MM.1S (cell line): ENCODE results near the gene PUSL1.

Experiments
- DNase-seq: peaks from one replicate; pipeline ENCODE4 v3.0.0-alpha.2; 2015
- H2AFZ ChIP-seq: fragments of 300-600 bp; sonication (generic); 2 replicates; pipeline ENCODE4 v1.6.0; 2016; ENCODE audit warnings: antibody characterized with exemption, low read length
- H3F3A ChIP-seq: fragments of 300-600 bp; sonication (generic); 2 replicates; pipeline ENCODE4 v1.6.1; 2016; ENCODE audit warnings: mild to moderate bottlenecking, antibody characterized with exemption, low read length, moderate library complexity, mixed read lengths; ENCODE audit not compliant: insufficient read depth
- H3K27ac ChIP-seq: fragments of 300-600 bp; sonication (generic); 2 replicates; pipeline ENCODE4 v1.5.1; 2016; ENCODE audit warnings: mild to moderate bottlenecking, low read length
- H3K27me3 ChIP-seq: fragments of 300-600 bp; sonication (generic); replicated peaks from 2 replicates; pipeline ENCODE4 v1.6.0; 2016; ENCODE audit warnings: low read length; ENCODE audit not compliant: insufficient read depth
- H3K36me3 ChIP-seq: fragments of 300-600 bp; sonication (generic); replicated peaks from 2 replicates; pipeline ENCODE4 v1.6.1; 2016; ENCODE audit warnings: mild to moderate bottlenecking, low read length, mixed read lengths; ENCODE audit not compliant: insufficient read depth
- H3K4me1 ChIP-seq: fragments of 300-600 bp; sonication (generic); 2 replicates; pipeline ENCODE4 v1.6.1; 2016; ENCODE audit warnings: low read length, mixed read lengths
- H3K4me2 ChIP-seq: fragments of 300-600 bp; sonication (generic); 2 replicates; pipeline ENCODE4 v1.6.0; 2016; ENCODE audit warnings: low read depth, low read length
- H3K4me3 ChIP-seq: fragments of 300-600 bp; sonication (generic); 2 replicates; pipeline ENCODE4 v1.5.1; 2016; ENCODE audit warnings: low read length, mixed read lengths
- H3K79me2 ChIP-seq: fragments of 300-600 bp; sonication (generic); 2 replicates; pipeline ENCODE4 v1.6.1; 2016; ENCODE audit warnings: mixed run types, low read length, mixed read lengths
- H3K9ac ChIP-seq: fragments of 300-600 bp; sonication (generic); 2 replicates; pipeline ENCODE4 v1.6.1; 2016; ENCODE audit warnings: low read length, mixed read lengths
- H3K9me2 ChIP-seq: fragments of 300-600 bp; sonication (generic); replicated peaks from 2 replicates; pipeline ENCODE4 v1.6.1; 2016; ENCODE audit warnings: mild to moderate bottlenecking, low read length, mixed read lengths; ENCODE audit not compliant: insufficient read depth
- H3K9me3 ChIP-seq: fragments of 300-600 bp; sonication (generic); replicated peaks from 2 replicates; pipeline ENCODE4 v1.6.1; 2016; ENCODE audit warnings: mild to moderate bottlenecking, low read length, mixed read lengths; ENCODE audit not compliant: insufficient read depth
- H4K20me1 ChIP-seq: fragments of 300-600 bp; sonication (generic); 2 replicates; pipeline ENCODE4 v1.6.1; 2016; ENCODE audit warnings: mild to moderate bottlenecking, low read length, moderate library complexity, mixed read lengths; ENCODE audit not compliant: insufficient read depth
- EZH2 ChIP-seq: fragments of 300-600 bp; sonication (generic); optimal IDR thresholded peaks from 2 replicates; pipeline ENCODE3; 2017; ENCODE audit warnings: low read depth, mild to moderate bottlenecking, antibody characterized with exemption, low read length, mixed read lengths
- EZH2phosphoT487 ChIP-seq: fragments of 300-600 bp; sonication (generic); IDR thresholded peaks from 2 replicates; pipeline ENCODE4 v1.6.1; 2018; ENCODE audit warnings: antibody characterized with exemption, low read length
- TF ChIP-seq, protein P1 (sequence below): fragments of 300-600 bp; sonication (generic); IDR thresholded peaks from 2 replicates; pipeline ENCODE4 v1.5.1; 2016; ENCODE audit warnings: antibody characterized with exemption, low read length, mixed read lengths

Gene PUSL1

DNA sequence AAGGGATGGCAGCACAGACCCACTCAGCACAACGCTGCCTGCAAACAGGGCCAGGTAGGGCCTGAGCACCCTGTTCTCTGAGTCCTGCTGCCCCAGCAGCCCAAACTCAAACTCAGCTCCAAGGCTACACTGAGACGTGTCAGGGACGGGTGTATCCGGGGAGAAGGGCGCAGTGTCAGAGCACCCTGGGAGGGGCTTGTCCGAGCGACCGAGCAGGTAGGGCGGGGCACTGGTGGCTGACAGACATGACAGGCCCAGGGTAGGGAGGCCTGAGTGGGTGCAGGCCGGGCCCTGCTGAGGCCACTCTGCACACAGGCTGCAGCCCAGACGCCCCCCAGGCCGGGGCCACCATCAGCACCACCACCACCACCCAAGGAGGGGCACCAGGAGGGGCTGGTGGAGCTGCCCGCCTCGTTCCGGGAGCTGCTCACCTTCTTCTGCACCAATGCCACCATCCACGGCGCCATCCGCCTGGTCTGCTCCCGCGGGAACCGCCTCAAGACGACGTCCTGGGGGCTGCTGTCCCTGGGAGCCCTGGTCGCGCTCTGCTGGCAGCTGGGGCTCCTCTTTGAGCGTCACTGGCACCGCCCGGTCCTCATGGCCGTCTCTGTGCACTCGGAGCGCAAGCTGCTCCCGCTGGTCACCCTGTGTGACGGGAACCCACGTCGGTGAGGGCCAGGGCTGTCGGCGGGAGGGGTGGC is 22.6 kb upstream of the PUSL1 start:
- no peaks in the 10 kb centered on the region for H3K4me1 ChIP-seq
- no peaks in the 10 kb centered on the region for H3K79me2 ChIP-seq
- TF ChIP-seq, protein P1, sequence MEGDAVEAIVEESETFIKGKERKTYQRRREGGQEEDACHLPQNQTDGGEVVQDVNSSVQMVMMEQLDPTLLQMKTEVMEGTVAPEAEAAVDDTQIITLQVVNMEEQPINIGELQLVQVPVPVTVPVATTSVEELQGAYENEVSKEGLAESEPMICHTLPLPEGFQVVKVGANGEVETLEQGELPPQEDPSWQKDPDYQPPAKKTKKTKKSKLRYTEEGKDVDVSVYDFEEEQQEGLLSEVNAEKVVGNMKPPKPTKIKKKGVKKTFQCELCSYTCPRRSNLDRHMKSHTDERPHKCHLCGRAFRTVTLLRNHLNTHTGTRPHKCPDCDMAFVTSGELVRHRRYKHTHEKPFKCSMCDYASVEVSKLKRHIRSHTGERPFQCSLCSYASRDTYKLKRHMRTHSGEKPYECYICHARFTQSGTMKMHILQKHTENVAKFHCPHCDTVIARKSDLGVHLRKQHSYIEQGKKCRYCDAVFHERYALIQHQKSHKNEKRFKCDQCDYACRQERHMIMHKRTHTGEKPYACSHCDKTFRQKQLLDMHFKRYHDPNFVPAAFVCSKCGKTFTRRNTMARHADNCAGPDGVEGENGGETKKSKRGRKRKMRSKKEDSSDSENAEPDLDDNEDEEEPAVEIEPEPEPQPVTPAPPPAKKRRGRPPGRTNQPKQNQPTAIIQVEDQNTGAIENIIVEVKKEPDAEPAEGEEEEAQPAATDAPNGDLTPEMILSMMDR = no peak
- TF ChIP-seq EZH2 = no peak
- no peaks in the 10 kb centered on the region for H3K36me3 ChIP-seq
- DNase-seq = no peak
- H3K9me2 ChIP-seq = no peaks in the 10 kb centered on the region
- peaks cover 49% of the 10 kb centered on the region for H3K27me3 ChIP-seq
- no peaks in the 10 kb centered on the region for H3K9me3 ChIP-seq
- H3K4me3 ChIP-seq = no peak overlapping the region
- H3K27ac ChIP-seq = no peak overlapping the region
- no peak overlapping the region for H3K4me2 ChIP-seq
- H3K9ac ChIP-seq = no peak overlapping the region
- no peaks in the 10 kb centered on the region for H4K20me1 ChIP-seq
- no peak overlapping the region for H2AFZ ChIP-seq
- no peaks in the 10 kb centered on the region for H3F3A ChIP-seq

DNA sequence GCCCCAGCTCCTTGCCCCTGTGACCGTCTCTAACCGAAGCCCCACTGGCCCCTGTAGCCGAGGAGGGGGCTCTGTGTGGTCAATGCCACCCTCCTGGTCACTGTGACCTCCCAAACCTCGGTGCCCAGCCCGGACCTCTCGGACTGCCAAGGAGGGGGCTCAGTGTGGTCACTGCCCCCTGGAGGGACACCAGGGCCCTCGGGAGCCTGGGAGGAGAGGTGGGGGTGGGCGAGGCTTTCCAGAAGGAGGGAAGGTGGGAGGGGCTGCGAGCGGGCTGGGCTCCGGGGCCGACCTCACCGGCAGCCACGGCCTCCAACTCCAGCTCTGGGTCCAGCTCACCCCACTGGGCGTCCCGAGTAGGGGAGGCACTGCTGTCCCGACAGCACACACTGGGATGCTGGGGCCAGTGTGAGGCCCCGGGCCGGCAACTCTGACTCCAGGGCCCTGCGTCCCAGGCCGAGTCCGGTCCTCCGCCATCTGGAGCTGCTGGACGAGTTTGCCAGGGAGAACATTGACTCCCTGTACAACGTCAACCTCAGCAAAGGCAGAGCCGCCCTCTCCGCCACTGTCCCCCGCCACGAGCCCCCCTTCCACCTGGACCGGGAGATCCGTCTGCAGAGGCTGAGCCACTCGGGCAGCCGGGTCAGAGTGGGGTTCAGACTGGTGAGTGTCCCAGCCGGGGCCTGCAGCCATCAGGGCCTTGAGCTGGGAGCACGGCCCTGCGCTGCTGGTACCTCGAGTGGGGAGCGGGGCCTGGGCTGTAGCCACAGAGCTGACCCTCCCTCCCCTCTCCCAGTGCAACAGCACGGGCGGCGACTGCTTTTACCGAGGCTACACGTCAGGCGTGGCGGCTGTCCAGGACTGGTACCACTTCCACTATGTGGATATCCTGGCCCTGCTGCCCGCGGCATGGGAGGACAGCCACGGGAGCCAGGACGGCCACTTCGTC is 21.8 kb upstream of the PUSL1 start:
- no peak overlapping the region for H3K4me2 ChIP-seq
- no peak overlapping the region for H3K27ac ChIP-seq
- H3K4me1 ChIP-seq = no peaks in the 10 kb centered on the region
- H3K9ac ChIP-seq = no peak overlapping the region
- no peak for TF ChIP-seq EZH2phosphoT487
- H3K36me3 ChIP-seq = no peaks in the 10 kb centered on the region
- no peak overlapping the region for H2AFZ ChIP-seq
- no peaks in the 10 kb centered on the region for H3F3A ChIP-seq
- H3K79me2 ChIP-seq = no peaks in the 10 kb centered on the region
- H3K9me2 ChIP-seq = no peaks in the 10 kb centered on the region
- no peaks in the 10 kb centered on the region for H4K20me1 ChIP-seq
- H3K27me3 ChIP-seq = peaks cover 40% of the 10 kb centered on the region
- H3K9me3 ChIP-seq = no peaks in the 10 kb centered on the region
- no peak for DNase-seq
- H3K4me3 ChIP-seq = no peak overlapping the region

DNA sequence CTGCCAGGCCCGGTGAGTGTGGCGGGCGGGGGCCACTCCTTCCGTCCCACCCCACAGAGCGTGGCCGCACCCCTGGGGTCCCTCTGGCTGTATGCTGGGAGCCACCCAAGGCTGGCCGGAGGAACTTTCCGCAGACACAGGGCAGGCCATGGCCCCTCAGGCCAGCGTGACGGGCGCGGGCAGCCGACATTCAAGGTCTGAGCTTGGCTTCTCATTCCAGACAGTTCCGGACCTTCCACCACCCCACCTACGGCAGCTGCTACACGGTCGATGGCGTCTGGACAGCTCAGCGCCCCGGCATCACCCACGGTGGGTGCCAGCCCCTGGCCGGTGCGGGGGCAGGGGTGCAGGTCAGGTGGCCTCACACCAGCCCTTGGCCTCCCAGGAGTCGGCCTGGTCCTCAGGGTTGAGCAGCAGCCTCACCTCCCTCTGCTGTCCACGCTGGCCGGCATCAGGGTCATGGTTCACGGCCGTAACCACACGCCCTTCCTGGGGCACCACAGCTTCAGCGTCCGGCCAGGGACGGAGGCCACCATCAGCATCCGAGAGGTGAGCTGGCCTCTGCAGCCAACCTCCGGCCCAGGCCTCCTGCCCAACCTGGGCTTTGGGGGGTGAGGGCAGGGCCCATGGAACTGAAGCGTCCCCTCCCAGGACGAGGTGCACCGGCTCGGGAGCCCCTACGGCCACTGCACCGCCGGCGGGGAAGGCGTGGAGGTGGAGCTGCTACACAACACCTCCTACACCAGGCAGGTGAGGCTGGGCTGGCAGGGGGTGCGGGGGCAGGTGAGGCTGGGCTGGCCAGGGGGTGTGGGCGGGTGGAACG is 20.9 kb upstream of the PUSL1 start:
- Histone ChIP-seq H3F3A (no peaks in the 10 kb centered on the region), H3K9ac (no peak overlapping the region), H3K27me3 (peaks cover 32% of the 10 kb centered on the region), H3K9me3 (no peaks in the 10 kb centered on the region), H2AFZ (no peak overlapping the region), H4K20me1 (no peaks in the 10 kb centered on the region), H3K9me2 (no peaks in the 10 kb centered on the region), H3K79me2 (no peaks in the 10 kb centered on the region), H3K4me1 (no peaks in the 10 kb centered on the region), H3K36me3 (no peaks in the 10 kb centered on the region), H3K27ac (no peak overlapping the region), H3K4me3 (no peak overlapping the region), H3K4me2 (no peak overlapping the region)
- no peak for DNase-seq
- TF ChIP-seq, protein P1 = no peak
- no peak for TF ChIP-seq EZH2phosphoT487
- no peak for TF ChIP-seq EZH2
